8988T (cell line): ENCODE measurements around the gene PRDX2.

Experiments used
- DNase-seq: peaks from one replicate; pipeline ENCODE4 v3.0.0; 2011

The PRDX2 gene

DNA sequence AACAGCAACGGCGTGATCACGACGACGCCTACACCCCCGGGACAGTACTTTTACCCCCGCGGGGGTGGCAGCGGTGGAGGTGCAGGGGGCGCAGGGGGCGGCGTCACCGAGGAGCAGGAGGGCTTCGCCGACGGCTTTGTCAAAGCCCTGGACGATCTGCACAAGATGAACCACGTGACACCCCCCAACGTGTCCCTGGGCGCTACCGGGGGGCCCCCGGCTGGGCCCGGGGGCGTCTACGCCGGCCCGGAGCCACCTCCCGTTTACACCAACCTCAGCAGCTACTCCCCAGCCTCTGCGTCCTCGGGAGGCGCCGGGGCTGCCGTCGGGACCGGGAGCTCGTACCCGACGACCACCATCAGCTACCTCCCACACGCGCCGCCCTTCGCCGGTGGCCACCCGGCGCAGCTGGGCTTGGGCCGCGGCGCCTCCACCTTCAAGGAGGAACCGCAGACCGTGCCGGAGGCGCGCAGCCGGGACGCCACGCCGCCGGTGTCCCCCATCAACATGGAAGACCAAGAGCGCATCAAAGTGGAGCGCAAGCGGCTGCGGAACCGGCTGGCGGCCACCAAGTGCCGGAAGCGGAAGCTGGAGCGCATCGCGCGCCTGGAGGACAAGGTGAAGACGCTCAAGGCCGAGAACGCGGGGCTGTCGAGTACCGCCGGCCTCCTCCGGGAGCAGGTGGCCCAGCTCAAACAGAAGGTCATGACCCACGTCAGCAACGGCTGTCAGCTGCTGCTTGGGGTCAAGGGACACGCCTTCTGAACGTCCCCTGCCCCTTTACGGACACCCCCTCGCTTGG is 9.3 kb downstream of the PRDX2 start:
- no peak for DNase-seq

DNA sequence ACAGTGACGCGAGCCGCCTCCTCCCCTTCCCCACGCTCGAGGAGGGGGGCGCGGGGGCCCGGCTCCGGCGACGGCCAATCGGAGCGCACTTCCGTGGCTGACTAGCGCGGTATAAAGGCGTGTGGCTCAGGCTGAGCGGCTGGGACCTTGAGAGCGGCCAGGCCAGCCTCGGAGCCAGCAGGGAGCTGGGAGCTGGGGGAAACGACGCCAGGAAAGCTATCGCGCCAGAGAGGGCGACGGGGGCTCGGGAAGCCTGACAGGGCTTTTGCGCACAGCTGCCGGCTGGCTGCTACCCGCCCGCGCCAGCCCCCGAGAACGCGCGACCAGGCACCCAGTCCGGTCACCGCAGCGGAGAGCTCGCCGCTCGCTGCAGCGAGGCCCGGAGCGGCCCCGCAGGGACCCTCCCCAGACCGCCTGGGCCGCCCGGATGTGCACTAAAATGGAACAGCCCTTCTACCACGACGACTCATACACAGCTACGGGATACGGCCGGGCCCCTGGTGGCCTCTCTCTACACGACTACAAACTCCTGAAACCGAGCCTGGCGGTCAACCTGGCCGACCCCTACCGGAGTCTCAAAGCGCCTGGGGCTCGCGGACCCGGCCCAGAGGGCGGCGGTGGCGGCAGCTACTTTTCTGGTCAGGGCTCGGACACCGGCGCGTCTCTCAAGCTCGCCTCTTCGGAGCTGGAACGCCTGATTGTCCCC is 10.1 kb downstream of the PRDX2 start, which contains the start of gene JUNB:
TSS of gene JUNB (plus strand) at position 142 of the 706 bp plus-strand sequence. CDS start at position 428, 286 bp downstream.
- DNase-seq: peak; percentile 79

DNA sequence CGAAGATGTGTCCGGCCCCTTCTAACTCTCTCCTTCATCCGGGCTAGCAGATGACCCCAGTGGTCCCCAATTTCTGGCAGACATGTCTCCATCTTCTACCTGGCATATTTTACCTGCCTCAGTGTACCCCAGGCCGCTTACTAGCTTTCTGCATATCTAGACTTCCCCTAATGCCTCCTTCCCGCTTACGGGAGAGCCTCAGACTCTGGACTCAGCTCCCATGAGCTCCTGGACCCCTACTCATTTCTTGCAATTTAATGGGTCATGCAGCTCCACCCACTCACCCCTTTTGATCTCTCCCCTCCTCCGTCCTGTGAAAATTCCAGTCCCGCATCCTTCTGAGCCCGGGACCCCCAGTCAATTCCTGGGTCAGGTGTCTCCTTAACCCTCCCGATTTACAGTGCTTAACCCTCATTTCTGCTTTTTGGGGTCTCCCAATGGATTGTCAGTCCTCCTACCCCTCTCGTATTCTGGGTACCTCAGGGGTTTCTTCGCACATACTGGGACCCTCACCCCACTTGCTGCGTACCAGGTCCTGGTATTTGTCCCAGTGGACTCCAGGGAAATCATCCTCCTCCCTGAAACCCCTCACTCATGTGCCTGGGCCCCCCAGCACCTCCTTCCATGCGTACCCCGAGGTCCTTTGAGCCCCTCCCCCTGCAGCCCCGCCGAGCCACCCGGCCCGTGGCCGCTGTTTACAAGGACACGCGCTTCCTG is 10.8 kb downstream of the PRDX2 start:
- DNase-seq: no peak

DNA sequence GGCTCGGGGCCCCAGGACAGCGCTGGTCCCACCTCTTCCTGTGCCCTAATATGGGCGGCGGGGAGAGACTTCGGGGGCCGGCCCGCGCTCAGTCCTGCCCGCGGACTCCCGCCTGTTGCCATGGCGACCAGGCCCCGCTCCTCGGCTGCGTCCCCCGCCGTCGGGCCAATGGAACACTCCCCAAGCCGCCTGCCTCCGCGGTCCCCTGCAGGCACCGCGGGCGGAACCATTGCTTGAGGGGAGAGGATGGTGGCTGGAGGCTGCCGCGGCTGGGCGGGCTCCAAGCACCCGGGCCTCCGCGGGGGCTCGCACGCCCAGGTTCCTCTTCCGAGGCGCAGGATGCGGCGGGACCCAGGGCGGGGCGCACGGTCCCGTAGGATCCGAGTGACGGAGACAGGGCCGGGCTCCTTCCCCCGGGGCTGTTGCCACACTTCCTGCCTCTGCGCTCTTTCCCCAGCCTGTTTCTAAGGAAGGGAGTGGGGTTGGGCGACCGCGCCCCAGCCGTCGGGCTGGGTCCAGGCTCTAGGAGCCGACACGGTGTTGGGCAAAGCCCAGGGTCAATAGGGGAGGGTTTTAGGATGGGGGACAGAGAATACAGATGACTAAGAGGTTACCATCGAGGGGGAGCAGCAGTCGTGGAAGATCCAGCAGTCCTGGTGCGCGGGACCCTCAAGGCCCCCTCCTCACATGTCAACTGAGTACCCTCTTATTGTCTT is 11.5 kb downstream of the PRDX2 start:
- DNase-seq: peak; percentile 91

DNA sequence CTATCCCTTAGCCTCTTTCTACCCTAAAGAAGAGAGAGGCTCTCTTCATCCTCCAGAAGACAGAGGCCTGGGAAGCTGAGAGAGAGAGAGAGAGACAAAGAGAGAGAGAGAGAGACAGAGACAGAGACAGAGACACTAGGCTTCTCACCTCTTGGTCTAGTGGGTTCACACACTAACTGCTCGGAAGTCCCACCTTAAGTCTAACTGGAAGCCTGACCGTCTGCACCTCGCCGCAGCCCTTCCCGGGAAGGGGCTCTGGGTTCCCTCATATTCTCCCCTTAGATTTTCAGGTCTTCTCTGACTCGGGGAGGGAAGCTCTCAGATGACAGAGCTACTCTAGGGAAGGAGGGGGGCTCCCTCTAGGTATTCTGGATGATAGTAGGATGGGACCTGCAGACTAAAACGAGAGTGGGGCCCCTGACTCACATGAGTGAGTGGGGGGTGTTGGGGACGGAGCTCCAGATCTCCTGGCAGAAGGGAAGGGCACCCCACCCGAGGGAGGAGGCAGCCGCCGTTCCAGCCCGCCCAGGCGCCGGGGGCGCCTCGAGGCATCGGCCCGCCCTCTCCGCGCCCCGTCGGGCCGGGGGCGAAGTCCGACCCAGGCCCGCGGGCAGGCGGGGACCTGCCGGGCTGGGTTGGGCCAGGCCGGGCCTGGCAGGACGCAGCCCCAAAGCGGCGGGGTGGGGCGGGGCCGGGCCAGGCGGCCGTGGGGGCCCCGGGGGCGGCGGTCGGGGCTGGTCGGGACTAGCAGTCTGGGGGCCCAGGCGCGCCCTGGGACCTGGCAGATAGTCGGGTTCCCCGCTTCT is 12.3 kb downstream of the PRDX2 start:
- peak; percentile 11 for DNase-seq

DNA sequence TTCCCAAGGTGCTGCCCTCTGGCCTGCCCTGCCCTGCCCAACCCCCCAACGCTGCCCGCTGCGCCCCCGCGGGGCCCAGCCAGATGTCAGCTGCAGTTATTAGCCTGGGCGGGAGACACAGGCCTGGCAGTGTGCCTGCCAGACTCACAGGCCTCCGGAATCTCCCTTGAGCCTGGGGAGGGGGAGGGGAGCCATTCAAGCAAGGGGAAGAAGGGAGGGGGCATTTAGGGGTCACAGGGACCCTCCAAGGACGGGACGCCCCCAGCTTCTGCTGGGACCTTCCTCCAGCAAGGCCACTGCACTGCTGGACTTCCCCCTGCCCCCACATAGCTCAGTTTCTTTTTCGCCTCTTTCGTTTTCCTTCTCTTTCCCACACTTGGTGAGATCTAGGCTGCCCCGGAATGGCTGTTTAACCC is 12.9 kb downstream of the PRDX2 start:
- peak; percentile 30 for DNase-seq

DNA sequence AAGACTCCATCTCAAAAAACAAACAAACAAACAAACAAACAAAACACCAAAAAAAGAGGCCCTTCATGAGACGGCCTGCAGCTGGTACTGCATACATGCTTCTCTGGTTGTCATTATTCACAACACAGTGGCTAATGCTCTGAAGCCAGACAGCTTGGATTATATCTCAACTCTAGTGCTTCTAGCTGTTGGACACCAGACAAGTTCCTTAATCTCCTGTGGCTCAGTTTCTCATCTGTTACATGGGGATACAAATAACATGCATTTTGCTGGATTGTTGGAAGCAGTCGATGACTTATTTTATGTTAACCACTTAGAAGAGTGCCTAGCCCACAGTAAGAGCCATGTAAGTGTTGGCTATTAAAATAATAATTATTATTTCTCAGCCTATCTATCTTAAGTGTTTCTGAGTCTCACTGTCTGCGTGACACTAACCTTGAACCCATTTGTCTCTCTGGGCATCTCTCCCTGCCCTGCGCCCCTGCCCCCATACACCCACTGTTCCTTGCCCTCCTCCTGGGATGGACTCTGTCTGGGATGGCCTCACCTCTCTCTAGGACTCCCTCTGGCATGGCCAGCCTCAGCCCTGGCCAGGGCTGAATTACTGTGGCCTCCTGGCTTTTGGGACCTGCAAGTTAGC is 13.4 kb downstream of the PRDX2 start:
- DNase-seq: no peak

DNA sequence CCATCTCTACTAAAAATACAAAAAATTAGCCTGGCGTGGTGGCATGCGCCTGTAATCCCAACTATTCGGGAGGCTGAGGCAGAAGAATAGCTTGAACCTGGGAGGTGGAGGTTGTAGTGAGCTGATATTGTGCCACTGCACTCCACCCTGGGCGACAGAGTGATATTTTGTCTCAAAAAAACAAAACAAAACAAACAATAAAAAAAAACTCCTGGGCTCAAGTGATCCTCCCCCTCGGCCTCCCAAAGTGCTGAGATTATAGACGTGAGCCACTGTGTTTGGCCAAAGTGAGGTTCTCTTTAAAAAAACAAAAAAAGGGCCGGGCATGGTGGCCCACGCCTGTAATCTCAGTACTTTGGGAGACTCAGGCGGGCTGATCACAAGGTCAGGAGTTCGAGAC is 14.1 kb downstream of the PRDX2 start:
- DNase-seq: no peak

DNA sequence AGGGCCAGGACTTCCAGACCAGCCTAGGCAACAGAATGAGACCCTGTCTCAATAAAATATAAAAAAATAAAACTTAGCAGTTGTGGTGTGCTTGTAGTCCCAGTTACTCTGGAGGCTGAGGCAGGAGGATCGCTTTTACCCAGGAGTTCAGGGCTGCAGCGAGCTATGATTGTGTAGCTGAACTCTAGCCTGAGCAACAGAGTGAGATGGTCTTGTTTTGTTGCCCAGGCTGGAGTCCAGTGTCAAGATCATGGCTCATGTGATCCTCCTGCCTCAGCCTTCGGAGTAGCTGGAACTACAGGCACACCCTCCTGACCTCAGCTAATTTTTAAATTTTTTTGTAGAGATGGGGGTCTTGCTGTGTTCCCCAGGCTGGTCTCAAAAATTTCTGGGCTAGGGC is 14.6 kb downstream of the PRDX2 start:
- DNase-seq: no peak

DNA sequence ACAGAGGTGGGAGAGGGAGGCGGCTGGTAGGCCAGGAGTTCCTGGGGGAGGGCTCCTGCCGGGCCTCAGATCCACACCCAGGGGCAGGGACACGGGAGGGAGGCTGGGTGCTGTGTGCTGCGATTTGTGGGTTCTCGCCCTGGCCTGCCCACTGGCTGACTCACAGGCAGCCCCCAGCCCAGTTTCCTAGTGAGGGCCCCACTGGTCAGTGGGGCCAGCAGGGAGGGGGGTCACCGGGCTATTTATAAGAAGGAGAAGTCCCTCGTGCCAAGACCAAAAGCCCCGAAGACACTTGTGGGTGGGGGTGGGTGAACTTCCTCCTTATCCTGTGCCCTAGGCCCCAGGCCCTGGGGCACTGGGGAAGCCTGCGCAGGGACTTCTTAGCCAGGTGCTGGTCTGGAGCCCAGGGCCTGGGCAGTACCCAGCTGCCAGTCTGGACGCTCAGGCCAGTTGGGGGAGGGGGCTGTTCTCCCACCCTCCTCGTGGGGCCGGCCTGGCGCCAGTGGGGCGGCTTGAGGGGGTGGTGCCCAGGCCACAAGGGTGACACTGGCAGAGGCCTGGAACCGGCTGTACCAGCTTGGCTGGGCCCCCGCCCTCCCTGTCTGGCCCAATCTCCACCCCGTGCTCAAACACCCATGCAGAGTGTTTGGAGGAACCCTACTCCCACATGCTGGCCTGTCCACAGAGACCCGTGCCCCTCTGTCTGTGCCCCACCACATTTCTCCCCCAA is 15.3 kb downstream of the PRDX2 start:
- no peak for DNase-seq

DNA sequence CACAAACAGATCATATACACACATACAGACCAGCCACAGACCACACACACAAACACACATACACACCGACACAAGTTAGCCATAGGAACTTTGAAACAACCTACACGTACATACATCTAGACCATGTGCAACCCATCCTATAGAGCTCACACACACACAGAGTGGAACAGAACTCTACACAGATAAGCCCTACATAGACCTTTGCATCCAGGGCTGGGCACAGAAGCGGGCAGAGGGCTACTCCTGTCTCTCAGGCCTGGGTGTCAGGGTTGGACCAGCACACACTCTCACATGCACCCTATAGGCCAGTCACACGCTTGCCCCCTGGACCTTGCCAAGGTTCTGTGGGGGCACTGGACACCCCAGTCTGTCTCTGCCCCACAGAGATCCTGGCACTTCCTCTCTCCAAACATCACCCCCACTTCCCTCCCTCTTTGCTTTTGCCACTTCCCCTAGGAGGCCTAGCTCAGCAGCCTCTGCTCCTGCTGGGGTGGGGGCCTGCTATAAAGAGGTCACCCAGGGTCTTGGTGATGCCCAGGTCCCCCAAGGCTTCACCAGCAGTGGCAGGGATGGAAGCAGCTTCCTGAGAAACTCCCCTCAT is 16.1 kb downstream of the PRDX2 start:
- no peak for DNase-seq

DNA sequence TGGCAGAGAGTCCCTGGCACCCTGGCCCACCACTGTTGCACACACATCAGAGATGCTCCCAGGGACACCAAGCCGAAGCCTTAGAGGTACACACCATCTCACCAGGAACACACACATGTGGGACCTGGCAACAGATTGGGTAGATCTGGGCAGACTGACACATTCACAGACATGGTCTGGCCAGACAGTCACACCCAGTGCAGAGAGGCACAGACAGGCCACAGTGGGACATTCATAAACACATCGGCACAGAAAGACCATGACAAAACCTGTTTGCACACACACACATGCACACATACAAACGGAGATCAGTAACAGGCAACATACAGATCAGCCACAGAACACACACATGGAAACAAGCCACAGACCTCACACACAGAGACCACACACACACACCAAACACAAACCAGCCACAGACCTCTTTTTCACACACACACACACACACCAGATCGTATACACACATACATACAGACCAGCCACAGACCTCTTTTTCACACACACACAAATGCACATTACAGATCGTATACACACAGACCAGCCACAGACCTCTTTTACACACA is 16.6 kb downstream of the PRDX2 start:
- DNase-seq: no peak

DNA sequence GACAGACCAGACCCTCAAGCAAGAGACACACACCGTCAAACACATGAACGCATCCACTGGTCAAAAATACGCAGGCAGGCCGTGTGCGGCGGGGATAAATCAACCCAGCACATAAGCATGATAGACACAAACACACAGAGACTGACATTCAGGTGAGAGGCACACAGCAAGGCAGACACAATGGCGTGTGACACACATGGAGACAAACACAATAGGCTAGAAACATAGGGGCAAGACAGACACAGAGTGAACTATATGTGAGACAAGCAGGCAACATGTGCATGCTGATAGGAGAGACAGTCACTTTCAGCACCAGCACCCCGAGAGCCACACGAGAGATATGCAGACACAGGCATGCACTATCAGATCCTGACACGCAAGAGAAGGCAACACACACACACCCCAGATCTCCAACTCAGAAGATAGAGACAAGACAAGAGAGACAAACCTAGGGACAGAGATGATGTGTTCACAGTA is 17.2 kb downstream of the PRDX2 start:
- DNase-seq: no peak

DNA sequence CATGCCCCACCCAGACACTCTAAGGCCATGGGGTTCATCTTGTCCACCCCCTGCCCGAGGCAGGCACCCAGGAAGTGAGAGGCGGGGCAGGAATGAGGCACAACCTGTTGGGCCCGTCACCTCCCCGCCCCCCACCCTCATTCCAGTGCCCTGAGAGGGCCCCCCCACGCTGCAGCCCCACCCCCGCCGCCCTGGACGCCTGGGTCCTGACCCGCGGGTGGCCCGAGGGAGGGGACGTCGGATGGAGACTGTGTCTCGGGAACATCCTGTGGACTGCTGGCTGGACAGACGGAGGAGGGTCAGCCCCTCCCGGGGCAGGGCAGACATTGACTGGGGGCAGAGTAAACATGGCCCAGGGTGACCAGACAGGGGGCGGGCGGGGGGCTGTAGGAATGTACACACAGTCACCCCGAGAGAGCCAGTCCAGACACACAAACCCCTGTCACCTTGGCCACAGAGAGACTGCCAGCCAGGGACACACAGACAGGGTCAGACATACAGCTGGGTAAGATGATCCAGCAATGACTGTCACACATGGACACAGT is 17.7 kb downstream of the PRDX2 start:
- no peak for DNase-seq

DNA sequence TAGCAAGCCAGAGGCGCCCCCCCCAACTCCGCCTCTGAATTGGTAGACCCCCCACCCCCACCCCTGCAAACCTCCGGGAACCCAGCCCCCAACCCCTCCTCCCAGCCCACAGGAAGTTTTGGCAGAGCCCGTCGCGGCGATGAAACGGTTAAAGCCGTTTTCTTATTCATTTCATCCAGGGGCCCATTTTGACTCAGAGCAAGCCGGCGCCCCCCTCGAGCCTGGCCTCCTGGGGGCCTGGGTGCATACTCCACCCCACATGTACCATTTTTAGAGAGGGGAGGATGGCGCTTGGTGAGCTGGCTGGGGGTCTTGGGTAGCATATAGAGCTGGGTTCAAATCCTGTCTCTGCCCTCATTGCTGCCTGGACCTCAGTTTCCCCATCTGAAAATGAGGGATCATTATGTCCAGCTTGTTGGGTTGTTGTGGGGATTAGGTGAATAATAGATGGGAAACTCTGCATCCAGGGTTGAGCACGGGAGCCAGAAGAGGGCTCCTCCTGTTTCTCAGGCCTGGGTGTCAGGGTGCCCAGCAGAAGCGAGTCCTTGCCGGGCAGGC is 18.2 kb downstream of the PRDX2 start:
- DNase-seq: no peak

DNA sequence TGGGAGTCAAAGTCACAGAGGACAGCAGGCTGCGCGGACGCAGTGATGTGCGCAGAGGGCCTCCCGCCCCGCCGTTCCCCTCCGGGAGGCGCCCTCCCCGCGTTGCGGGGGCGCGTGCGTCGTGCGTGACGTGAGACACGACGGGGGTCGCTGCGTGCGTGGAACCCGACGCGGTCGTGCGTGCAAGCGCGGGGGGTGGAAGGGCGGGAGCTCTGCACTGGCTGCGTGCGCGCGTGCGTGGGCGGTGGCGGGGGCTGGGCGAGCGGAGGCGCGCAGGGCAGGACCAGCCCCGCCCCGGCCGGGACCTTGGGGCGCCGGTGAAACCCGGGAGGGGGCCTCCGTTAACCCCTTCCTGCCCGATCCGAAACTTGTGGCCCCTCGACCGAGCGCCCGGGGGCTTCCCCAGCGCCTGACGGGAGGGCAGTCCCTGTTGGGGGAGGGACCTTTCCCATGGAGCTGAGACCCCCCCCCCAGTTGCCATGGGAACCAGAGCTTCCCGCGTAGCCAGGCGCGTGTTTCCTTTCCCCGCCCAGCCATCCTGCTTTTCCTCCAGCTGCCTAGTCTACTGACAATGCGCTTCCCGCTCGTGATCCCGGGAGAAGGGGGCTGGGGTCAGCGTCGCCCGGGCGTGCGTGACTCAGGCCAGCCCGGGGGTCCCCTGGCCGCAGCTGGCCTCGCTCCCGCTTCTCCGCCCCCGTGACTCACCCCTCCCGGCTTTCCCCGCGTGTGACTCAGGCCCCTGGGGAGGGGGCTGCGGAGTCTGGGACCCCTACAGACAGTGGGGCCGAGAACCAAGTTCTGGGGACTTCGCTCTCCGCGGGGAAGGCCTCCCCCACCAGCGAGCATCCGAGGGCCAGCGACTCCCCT is 18.9 kb downstream of the PRDX2 start:
- DNase-seq: no peak

DNA sequence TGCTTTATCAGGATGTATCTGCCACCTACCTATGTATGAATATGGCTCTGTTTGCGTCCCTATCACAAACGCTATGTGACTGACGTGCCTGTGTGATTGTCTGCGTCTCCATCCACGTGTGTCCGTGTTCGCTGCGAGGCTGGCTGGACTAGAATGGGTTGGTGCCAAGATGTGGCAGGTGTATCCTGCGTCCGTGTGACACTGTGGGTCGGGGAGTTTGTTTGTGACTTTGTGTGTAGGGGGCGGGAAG is 19.5 kb downstream of the PRDX2 start:
- DNase-seq: no peak

DNA sequence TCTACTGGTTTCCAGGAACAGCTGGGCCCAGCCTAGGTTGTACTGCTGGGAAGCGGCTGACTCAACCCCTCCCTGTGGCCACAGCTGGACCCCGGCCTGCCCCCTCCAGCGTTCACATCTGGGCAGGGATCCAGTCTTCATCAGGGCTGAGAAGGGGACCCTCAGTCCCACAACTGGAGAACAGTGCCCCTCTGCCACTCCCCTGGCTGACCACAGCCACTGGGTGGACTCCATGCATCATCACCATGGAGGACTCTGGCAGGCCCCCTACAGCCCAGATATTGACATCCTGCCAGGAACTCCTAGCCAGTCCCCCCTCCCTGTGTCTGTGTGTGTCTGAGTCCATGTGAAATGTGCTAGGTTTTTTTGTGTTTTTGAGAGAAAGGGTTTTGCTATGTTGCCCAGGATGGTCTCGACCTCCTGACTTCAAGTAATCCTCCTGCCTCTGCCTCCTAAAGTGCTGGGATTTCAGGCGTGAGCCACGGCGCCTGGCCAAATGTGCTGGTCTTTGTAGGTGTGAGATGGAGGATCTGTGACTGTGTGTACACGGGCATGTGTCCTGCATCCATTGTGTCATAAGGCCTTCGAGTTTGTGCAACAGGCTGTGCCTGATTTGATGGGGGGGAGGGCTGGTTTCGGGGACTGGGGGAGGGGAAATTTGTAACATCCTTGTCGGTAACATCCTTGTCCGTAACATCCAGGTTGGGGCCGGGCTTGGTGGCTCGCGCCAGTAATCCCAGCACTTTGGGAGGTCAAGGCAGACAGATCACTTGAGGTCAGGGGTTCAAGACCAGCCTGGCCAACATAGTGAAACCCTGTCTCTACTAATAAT is 22.2 kb downstream of the PRDX2 start:
- no peak for DNase-seq
